Vagina (tissue), 2 donors: ENCODE measurements around the gene OSBPL1A. TPM values are rescaled to one million over a fixed set of nuclear protein-coding genes. Genes with fewer than 3 reads are reported as not detected.

Experiments used
- DNase-seq, 2 donors: peaks; one replicate each; pipeline ENCODE4 v3.0.0-alpha.2; 2017; ENCODE audit errors: extremely low spot score in 2 of 2
- H3K27ac ChIP-seq: fragments of 200-600 bp; sonication (generic); one replicate; pipeline ENCODE4 v1.5.1; 2019
- H3K27me3 ChIP-seq: fragments of 200-600 bp; sonication (generic); one replicate; pipeline ENCODE4 v1.5.1; 2019
- H3K36me3 ChIP-seq, 2 donors: fragments of 200-600 bp; sonication (generic); one replicate each; pipeline ENCODE4 v1.5.1; 2017 to 2019
- H3K4me1 ChIP-seq: fragments of 200-600 bp; sonication (generic); one replicate; pipeline ENCODE4 v1.5.1; 2019
- H3K4me3 ChIP-seq, 2 donors: fragments of 200-600 bp; sonication (generic); 1 replicate in 1 of 2; 2 replicates in 1 of 2; pipeline ENCODE4 v1.5.1; 2016 to 2019
- H3K9me3 ChIP-seq: fragments of 200-600 bp; sonication (generic); one replicate; pipeline ENCODE4 v1.5.1; 2019
- POLR2A ChIP-seq, 2 donors: fragments of 450-650 bp; IDR thresholded peaks; one replicate each; pipeline ENCODE4 v1.6.1; 2017; ENCODE audit warnings: antibody characterized with exemption in 2 of 2, mild to moderate bottlenecking in 2 of 2, moderate library complexity in 2 of 2
- POLR2AphosphoS5 ChIP-seq, 2 donors: sonication (generic); formaldehyde crosslinking; IDR thresholded peaks; one replicate each; pipeline ENCODE4 v1.9.0; 2017; ENCODE audit warnings: antibody characterized with exemption in 2 of 2, mild to moderate bottlenecking in 2 of 2, low read depth in 1 of 2; ENCODE audit not compliant: insufficient read depth in 1 of 2
- intact Hi-C: fragments of 100-400 bp; cut with DNase I; formaldehyde crosslinking; loops from one replicate; pipeline ENCODE4 v1.15.1; 2023
- total RNA-seq: library from RNA; depleted of rRNA; stranded (reverse); fragments of >200 nt; gene quantifications from one replicate; pipeline ENCODE4 v1.2.3, GENCODE V29; 2016
- TF ChIP-seq, protein P1 (sequence below), 3 experiments: fragments of 450-650 bp in 2 of 3; fragments of 200-600 bp in 1 of 3; sonication (generic) in 1 of 3; IDR thresholded peaks; one replicate each; pipeline ENCODE4 v1.5.1; 2017 to 2019; ENCODE audit warnings: antibody characterized with exemption in 3 of 3, mild to moderate bottlenecking in 2 of 3, moderate library complexity in 2 of 3

Gene OSBPL1A
- total RNA-seq, 1 donor from 2014 or later, result 33.9 TPM

DNA sequence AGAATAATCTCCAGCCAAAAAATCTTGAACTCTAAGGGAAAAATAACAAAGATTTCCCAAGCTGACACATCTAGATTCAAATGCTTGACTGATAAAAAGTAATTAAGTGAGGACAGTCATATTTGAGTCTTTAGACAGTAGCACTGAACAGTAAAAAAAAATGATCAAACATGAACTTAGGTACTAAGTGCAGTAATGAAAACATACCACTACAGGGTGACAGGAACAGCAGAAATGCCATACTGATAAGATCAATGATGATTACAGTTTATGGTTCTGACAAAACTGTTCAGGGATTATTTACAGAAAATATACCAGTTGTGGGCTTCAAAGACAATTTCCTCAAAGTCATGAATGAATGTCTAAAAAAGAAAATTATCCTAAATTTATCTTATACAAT lies 80.3 kb downstream of the OSBPL1A start:
- Histone ChIP-seq H3K27me3 (no peaks in the 10 kb centered on the region), H3K27ac (no peak overlapping the region), H3K36me3 (no peaks in the 10 kb centered on the region), H3K4me1 (no peaks in the 10 kb centered on the region), H3K9me3 (no peaks in the 10 kb centered on the region), H3K4me3 (no peak overlapping the region)
- TF ChIP-seq, protein P1, sequence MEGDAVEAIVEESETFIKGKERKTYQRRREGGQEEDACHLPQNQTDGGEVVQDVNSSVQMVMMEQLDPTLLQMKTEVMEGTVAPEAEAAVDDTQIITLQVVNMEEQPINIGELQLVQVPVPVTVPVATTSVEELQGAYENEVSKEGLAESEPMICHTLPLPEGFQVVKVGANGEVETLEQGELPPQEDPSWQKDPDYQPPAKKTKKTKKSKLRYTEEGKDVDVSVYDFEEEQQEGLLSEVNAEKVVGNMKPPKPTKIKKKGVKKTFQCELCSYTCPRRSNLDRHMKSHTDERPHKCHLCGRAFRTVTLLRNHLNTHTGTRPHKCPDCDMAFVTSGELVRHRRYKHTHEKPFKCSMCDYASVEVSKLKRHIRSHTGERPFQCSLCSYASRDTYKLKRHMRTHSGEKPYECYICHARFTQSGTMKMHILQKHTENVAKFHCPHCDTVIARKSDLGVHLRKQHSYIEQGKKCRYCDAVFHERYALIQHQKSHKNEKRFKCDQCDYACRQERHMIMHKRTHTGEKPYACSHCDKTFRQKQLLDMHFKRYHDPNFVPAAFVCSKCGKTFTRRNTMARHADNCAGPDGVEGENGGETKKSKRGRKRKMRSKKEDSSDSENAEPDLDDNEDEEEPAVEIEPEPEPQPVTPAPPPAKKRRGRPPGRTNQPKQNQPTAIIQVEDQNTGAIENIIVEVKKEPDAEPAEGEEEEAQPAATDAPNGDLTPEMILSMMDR (IDR thresholded peaks at IDR 0.05), result no peak
- TF ChIP-seq POLR2AphosphoS5 (IDR thresholded peaks at IDR 0.05; ENCODE audit: insufficient read depth in 1 of 2, low read depth in 1 of 2) (no peak), POLR2A (IDR thresholded peaks at IDR 0.05) (no peak)
- DNase-seq, result no peak
- intact Hi-C loops, result no loop called here

DNA sequence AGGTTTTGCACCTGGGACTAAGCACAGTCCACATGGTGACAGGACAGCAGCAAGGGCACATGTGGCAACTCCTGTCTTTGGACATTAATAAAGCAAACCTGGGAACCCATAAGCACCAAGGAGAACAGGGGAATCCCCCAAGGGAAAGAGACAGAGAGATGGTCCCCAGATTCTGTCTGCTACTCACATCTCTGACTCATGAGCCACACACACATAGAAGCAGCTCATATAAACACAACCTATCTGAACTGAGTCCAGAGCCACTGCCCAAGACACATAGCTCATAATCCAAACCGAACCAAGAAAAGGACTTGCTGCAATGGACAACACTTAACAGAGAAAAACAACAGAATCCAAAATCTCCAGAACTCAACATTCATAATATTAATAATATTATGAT lies 82.5 kb downstream of the OSBPL1A start:
- intact Hi-C loops, result no loop called here
- H3K4me1 ChIP-seq, result no peaks in the 10 kb centered on the region
- H3K36me3 ChIP-seq, result no peaks in the 10 kb centered on the region
- H3K27me3 ChIP-seq, result no peaks in the 10 kb centered on the region
- no peaks in the 10 kb centered on the region for H3K9me3 ChIP-seq
- no peak overlapping the region for H3K27ac ChIP-seq
- TF ChIP-seq, protein P1 (IDR thresholded peaks at IDR 0.05), result no peak
- TF ChIP-seq POLR2A (IDR thresholded peaks at IDR 0.05) (no peak), POLR2AphosphoS5 (IDR thresholded peaks at IDR 0.05; ENCODE audit: insufficient read depth in 1 of 2, low read depth in 1 of 2) (no peak)
- no peak for DNase-seq
- H3K4me3 ChIP-seq, result no peak overlapping the region

DNA sequence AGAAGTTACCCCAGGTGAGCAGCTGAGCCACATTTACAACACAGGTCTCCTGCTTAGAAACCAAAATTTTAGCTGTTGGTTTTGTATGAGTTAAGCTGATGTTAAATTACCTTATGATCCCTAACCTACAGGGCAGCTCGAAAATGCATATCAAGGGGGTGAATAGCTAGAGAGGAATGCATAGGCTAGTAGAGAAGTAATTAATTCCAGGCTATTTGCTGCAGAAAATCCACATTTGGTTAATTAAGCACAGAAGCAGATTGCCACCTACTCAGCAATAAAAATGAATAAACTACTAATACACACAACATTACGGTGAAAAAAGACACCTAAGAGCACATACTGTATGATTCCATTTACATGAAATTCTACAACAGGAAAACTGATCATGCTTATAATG lies 91.4 kb downstream of the OSBPL1A start:
- H3K27ac ChIP-seq, result no peak overlapping the region
- intact Hi-C loops, result no loop called here
- H3K27me3 ChIP-seq, result no peaks in the 10 kb centered on the region
- H3K4me1 ChIP-seq, result no peaks in the 10 kb centered on the region
- H3K36me3 ChIP-seq, result peaks cover 0 to 7% of the 10 kb centered on the region in 2 donors
- no peaks in the 10 kb centered on the region for H3K9me3 ChIP-seq
- TF ChIP-seq POLR2AphosphoS5 (IDR thresholded peaks at IDR 0.05; ENCODE audit: insufficient read depth in 1 of 2, low read depth in 1 of 2), result no peak
- no peak for TF ChIP-seq POLR2A (IDR thresholded peaks at IDR 0.05)
- TF ChIP-seq, protein P1 (IDR thresholded peaks at IDR 0.05), result no peak
- no peak overlapping the region for H3K4me3 ChIP-seq
- DNase-seq, result no peak

DNA sequence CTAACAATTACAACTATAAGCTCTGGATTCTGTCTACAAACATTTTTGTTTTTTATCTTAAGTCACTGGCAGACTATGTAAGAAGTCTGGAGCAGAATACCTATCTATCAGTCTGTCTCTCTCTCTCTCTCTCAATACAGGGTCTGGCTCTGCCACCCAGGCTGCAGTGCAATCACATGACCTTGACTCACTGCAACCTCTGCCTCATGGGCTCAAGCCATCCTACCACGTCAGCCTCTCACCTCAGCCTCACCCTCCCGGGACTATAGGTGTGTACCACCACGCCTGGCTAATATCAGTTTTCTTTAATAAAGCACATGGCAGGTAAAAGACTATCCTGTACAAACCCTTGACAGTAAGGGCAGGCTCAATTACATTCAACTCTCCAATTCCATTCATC lies 96.9 kb downstream of the OSBPL1A start:
- H3K9me3 ChIP-seq, result no peaks in the 10 kb centered on the region
- peaks cover 0 to 7% of the 10 kb centered on the region in 2 donors for H3K36me3 ChIP-seq
- DNase-seq, result no peak
- no peaks in the 10 kb centered on the region for H3K4me1 ChIP-seq
- TF ChIP-seq, protein P1 (IDR thresholded peaks at IDR 0.05), result no peak
- TF ChIP-seq POLR2A (IDR thresholded peaks at IDR 0.05) (no peak), POLR2AphosphoS5 (IDR thresholded peaks at IDR 0.05; ENCODE audit: insufficient read depth in 1 of 2, low read depth in 1 of 2) (no peak)
- intact Hi-C loops, result no loop called here
- H3K27me3 ChIP-seq, result no peaks in the 10 kb centered on the region
- no peak overlapping the region for H3K4me3 ChIP-seq
- H3K27ac ChIP-seq, result no peak overlapping the region

DNA sequence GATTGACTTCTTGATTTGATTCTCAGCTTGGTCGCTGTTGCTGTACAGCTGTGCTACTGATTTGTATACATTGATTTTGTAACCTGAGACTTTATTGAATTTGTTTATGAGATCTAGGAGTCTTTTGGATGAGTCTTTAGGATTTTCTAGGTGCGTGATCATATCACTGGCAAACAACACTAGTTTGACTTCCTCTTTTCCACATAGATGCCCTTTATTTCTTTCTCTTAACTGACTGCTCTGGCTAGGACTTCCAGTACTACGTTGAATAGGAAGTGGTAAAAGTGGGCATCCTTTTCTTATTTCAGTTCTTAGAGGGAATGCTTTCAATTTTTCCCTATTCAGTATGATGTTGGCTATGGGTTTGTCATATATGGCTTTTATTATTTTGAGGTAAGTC lies 101.3 kb downstream of the OSBPL1A start:
- Histone ChIP-seq H3K27me3 (no peaks in the 10 kb centered on the region), H3K36me3 (no peaks in the 10 kb centered on the region), H3K27ac (no peak overlapping the region), H3K4me1 (no peaks in the 10 kb centered on the region), H3K9me3 (no peaks in the 10 kb centered on the region), H3K4me3 (no peak overlapping the region)
- intact Hi-C loops, result no loop called here
- TF ChIP-seq POLR2A (IDR thresholded peaks at IDR 0.05), result no peak
- TF ChIP-seq POLR2AphosphoS5 (IDR thresholded peaks at IDR 0.05; ENCODE audit: insufficient read depth in 1 of 2, low read depth in 1 of 2), result no peak
- TF ChIP-seq, protein P1 (IDR thresholded peaks at IDR 0.05), result no peak
- DNase-seq, result no peak
